PC-3 (cell line): ENCODE results near the gene KREMEN2.

Experiments used
- EZH2 ChIP-seq: fragments of 300-600 bp; sonication (generic); IDR thresholded peaks from one replicate; pipeline ENCODE4 v1.6.1; 2017; ENCODE audit warnings: antibody characterized with exemption, mild to moderate bottlenecking, low read length; ENCODE audit not compliant: unreplicated experiment
- EZH2phosphoT487 ChIP-seq: fragments of 300-600 bp; sonication (generic); IDR thresholded peaks from 2 replicates; pipeline ENCODE4 v1.6.1; 2018; ENCODE audit warnings: mild to moderate bottlenecking, antibody characterized with exemption, low read length, borderline replicate concordance
- TF ChIP-seq, protein P1 (sequence below): fragments of 300-600 bp; sonication (generic); conservative IDR thresholded peaks from 2 replicates; pipeline ENCODE4 v1.5.1; 2017; ENCODE audit warnings: antibody characterized with exemption, low read depth, mild to moderate bottlenecking, low read length

GRCh38 chr16:2928796-2929195 lies 35.3 kb upstream of the KREMEN2 start:
- TF ChIP-seq, protein P1, sequence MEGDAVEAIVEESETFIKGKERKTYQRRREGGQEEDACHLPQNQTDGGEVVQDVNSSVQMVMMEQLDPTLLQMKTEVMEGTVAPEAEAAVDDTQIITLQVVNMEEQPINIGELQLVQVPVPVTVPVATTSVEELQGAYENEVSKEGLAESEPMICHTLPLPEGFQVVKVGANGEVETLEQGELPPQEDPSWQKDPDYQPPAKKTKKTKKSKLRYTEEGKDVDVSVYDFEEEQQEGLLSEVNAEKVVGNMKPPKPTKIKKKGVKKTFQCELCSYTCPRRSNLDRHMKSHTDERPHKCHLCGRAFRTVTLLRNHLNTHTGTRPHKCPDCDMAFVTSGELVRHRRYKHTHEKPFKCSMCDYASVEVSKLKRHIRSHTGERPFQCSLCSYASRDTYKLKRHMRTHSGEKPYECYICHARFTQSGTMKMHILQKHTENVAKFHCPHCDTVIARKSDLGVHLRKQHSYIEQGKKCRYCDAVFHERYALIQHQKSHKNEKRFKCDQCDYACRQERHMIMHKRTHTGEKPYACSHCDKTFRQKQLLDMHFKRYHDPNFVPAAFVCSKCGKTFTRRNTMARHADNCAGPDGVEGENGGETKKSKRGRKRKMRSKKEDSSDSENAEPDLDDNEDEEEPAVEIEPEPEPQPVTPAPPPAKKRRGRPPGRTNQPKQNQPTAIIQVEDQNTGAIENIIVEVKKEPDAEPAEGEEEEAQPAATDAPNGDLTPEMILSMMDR: no peak
- TF ChIP-seq EZH2: no peak
- TF ChIP-seq EZH2phosphoT487: no peak
